ENCODE results near the gene TET2.

TET2 gene

DNA sequence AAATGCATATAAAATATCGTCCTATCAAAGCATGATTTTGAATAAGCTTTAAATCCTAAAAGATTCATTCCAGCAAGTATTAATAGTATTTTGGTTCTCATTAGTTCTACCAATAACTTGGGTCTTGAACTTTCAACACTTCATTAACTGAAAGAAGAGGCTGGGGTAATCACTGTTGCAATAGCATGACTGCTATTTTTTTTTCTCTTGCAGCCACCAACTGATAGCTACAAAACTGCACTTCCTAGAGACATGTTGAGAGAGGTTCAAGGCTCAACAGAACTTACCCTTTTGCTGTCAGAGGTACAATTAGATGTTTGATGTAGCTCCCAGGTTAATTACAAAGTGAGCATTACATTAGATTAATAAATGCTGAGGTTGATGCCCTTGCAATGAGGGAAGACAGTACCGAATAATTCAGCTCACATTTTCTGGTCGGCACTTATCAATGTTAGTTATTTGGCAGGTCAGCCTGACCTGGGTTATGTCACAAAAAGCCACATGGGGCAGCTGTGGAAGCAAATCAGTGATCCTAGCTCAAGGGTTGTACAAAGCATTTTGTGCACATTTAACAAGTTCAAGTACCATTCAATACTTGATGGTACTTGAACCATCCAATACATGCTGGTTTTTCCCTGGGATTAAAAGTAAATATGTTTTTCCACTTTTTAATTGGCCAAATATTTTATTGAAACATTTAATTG lies 29.9 kb upstream of the TET2 start:
- TF ChIP-seq, protein P1, sequence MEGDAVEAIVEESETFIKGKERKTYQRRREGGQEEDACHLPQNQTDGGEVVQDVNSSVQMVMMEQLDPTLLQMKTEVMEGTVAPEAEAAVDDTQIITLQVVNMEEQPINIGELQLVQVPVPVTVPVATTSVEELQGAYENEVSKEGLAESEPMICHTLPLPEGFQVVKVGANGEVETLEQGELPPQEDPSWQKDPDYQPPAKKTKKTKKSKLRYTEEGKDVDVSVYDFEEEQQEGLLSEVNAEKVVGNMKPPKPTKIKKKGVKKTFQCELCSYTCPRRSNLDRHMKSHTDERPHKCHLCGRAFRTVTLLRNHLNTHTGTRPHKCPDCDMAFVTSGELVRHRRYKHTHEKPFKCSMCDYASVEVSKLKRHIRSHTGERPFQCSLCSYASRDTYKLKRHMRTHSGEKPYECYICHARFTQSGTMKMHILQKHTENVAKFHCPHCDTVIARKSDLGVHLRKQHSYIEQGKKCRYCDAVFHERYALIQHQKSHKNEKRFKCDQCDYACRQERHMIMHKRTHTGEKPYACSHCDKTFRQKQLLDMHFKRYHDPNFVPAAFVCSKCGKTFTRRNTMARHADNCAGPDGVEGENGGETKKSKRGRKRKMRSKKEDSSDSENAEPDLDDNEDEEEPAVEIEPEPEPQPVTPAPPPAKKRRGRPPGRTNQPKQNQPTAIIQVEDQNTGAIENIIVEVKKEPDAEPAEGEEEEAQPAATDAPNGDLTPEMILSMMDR (conservative IDR thresholded peaks at IDR 0.05) = no peak
- TF ChIP-seq ZFX (IDR thresholded peaks at IDR 0.05) = no peak
- no peak overlapping the region for H3K27ac ChIP-seq

DNA sequence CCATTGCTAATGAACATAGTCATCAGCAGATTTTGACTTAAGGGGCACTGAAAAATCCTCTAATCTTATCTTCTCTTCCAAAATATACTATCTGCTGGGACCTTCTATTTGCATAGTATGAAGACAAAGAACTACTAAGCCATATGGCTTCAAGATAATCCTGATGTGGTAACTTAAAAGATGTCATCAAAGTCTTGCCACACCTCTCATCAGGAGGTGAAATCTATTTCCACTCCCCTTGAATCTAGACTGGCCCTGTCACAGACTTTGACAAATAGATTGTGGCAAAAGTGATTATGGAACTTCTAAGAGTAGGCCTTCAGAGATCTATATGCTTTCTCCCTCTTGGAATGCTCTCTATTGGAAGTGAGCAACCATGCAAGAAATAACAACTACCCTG lies 27.3 kb upstream of the TET2 start:
- TF ChIP-seq, protein P1 (conservative IDR thresholded peaks at IDR 0.05) = no peak
- no peak for TF ChIP-seq ZFX (IDR thresholded peaks at IDR 0.05)
- H3K27ac ChIP-seq = no peak overlapping the region

DNA sequence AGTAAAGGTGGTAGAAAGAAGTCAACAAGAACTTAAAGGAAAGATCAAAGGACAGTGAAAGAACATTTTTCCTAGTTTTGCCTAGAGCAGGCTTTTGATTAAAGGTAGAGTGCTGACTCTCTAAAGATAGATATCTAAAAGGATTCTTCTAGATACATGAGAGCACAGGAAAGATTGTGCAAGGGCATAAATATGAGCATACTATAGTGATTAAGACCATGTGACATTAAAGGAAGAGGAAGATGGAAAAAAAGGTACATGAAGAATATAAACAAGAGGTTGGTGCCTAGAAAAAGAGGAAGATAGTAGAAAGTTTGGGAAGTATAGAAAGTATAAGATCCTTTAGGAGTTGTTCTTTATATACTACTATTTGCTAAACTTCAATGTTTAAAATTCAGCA lies 26.1 kb upstream of the TET2 start:
- H3K27ac ChIP-seq = no peak overlapping the region
- TF ChIP-seq, protein P1 (conservative IDR thresholded peaks at IDR 0.05) = no peak
- no peak for TF ChIP-seq ZFX (IDR thresholded peaks at IDR 0.05)

DNA sequence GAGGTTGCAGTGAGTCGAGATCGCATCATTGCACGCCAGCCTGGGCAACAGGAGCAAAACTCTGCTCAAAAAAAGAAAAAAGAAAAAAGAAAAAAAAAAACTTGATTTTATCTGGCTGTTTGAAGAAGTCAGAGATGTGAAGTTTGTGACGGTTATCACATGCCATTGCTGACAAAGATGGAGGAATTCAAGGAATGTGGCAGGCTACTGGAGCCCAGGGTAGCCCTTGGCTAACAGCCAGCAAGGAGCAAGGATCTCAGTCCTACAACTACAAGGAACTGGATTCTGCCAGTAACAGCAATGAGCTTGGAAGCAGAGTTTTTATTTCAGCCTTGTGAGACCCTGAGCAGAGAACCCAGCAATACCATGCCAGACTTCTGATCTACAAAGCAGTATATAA lies 24.3 kb upstream of the TET2 start:
- TF ChIP-seq ZFX (IDR thresholded peaks at IDR 0.05) = no peak
- TF ChIP-seq, protein P1 (conservative IDR thresholded peaks at IDR 0.05) = no peak
- no peak overlapping the region for H3K27ac ChIP-seq

DNA sequence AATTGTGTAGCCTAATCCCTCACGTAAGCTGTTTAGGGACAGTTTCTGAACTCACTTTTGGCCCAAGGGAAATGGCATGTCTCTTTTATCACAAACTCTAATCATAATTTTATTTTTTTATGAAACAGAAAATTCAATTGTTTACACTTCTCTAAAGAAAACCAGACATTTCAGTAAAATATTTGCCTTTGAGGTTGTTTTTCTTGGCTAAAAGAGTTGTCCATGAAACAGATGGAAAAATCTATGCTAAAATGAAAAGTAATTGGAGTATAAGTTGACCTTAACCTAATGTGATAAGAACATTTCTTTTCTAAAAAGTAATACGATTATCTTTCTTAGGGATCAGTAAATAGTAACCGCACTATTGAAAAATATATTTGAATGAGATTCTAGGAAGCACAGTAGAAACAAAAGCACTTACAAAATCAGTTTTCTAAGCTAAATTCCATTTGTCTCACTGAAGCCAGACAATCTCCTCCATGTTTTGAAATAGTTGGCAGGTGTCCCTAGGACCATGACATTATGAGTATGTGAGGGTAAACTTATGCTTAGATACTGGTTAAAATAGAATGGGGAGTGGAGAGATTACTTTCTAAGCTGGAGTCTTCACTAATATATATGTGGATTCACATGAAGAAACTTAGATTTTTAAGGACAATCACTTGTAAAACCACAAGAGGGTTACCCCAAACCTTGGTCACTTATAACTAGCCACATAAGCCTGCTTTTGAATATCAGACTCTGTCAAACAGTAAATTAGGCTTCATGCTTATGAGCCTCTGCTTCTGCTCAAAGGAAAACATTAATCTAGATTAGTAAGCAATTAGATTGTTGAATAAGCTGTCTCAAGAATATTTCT lies 20.1 kb upstream of the TET2 start:
- TF ChIP-seq ZFX (IDR thresholded peaks at IDR 0.05) = no peak
- TF ChIP-seq, protein P1 (conservative IDR thresholded peaks at IDR 0.05) = no peak
- no peak overlapping the region for H3K27ac ChIP-seq

DNA sequence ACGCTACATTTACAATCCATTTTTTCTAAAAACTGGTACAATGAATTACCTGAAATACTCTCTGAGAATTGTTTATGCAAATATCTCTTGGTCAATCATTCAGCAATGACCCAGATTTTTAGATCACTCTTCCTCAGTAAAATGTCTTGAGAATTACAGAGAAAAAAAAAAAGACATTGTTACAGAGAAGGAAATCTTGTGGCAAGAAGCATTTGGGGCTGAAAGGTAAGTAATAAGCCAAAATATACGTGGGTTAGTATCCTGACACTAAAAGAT lies 19.6 kb upstream of the TET2 start:
- TF ChIP-seq, protein P1 (conservative IDR thresholded peaks at IDR 0.05) = no peak
- TF ChIP-seq ZFX (IDR thresholded peaks at IDR 0.05) = no peak
- no peak overlapping the region for H3K27ac ChIP-seq

DNA sequence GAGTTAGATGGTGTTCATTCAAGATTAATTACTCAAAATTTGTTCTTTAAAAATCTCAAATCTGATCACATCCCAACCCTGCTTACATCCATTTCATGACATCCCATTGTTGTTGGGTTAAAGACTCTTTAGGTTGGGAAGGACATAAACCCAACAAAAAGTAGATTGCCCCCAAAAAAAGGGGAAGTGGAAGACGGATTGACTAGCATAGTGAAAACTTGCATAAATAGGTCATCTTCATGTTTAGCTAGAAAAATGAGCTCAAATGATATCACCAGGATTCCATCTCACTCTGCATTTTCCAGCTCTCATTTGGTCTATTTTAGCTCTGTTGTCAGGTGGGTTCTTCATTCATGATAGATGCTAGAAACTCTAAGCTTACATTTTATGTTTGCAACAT lies 18.5 kb upstream of the TET2 start:
- no peak for TF ChIP-seq ZFX (IDR thresholded peaks at IDR 0.05)
- TF ChIP-seq, protein P1 (conservative IDR thresholded peaks at IDR 0.05) = no peak
- H3K27ac ChIP-seq = no peak overlapping the region

All from C4-2B (cell line).